HFFc6 (cell line): Measurements from ENCODE around the gene TRAPPC11. TPM values are rescaled to one million over a fixed set of nuclear protein-coding genes. Genes with fewer than 3 reads are reported as not detected.

ENCODE experiments used
- DNase-seq: peaks from one replicate; pipeline ENCODE4 v3.0.0-alpha.2; 2018
- H3K27ac Mint-ChIP-seq: 2 replicates; pipeline ENCODE4 v1.8.0; 2020; ENCODE audit warnings: mild to moderate bottlenecking, mixed read lengths
- H3K27me3 Mint-ChIP-seq: 2 replicates; pipeline ENCODE4 v1.8.0; 2021; ENCODE audit warnings: mild to moderate bottlenecking, moderate library complexity, mixed read lengths; ENCODE audit not compliant: insufficient read depth
- H3K36me3 Mint-ChIP-seq: 2 replicates; pipeline ENCODE4 v1.8.0; 2021; ENCODE audit warnings: low read depth, mixed read lengths
- H3K4me1 Mint-ChIP-seq: 2 replicates; pipeline ENCODE4 v1.8.0; 2020; ENCODE audit warnings: low read depth, mixed read lengths
- H3K4me3 Mint-ChIP-seq: 2 replicates; pipeline ENCODE4 v1.8.0; 2020; ENCODE audit warnings: mild to moderate bottlenecking, moderate library complexity, mixed read lengths
- H3K9me3 Mint-ChIP-seq: 2 replicates; pipeline ENCODE4 v1.8.0; 2020; ENCODE audit warnings: mild to moderate bottlenecking, mixed read lengths
- CTCF ChIP-seq: fragments of 200-600 bp; sonication (generic); IDR thresholded peaks from 2 replicates; pipeline ENCODE4 v1.5.0; 2021; ENCODE audit warnings: antibody characterized with exemption, mild to moderate bottlenecking
- total RNA-seq, 6 experiments: library from RNA; stranded (reverse); fragmentation: NEBNext Ultra II Directional; extraction: Animal tissue kit (Norgen Biotek cat#: 25700); gene quantifications; 2 replicates in 1 of 6; 3 replicates in 5 of 6; pipeline ENCODE4 v1.2.3, GENCODE V29; 2021

TRAPPC11 gene
- total RNA-seq, 6 experiments from 2014 or later: 24.8 to 29.5 (median 26.1) TPM

GRCh38 chr4:183658362-183659028, 598 bp upstream of the TRAPPC11 start:
- Mint-ChIP-seq H3K4me3 (peak overlapping the region; percentile 90), H3K27me3 (no peaks in the 10 kb centered on the region), H3K9me3 (no peaks in the 10 kb centered on the region), H3K4me1 (peaks cover 18% of the 10 kb centered on the region), H3K36me3 (no peaks in the 10 kb centered on the region; the same call in 1 of the 2 replicates), H3K27ac (peak overlapping the region; percentile 92)
- TF ChIP-seq CTCF: no peak
- no peak for DNase-seq

DNA sequence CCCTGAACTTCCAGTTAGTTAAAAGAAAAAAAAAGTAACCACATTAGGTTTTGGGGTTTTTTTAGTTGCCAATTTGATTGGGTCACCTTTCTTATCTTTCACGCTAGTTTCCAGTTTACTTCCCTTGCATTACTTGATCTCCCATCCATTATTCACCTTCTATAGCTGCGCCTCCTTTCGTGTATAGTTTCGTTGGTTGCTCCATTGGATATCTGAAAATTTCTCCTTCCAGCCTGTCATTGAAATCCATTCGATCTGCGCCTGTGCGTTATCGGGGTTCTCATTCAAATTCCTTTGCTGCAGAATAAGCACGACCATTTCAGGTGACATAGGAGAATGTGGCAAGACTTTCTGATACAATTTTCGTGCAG, 764 bp downstream of the TRAPPC11 start:
- Mint-ChIP-seq H3K9me3 (no peaks in the 10 kb centered on the region), H3K27ac (peak overlapping the region; percentile 79), H3K4me1 (peaks cover 18% of the 10 kb centered on the region), H3K27me3 (no peaks in the 10 kb centered on the region), H3K4me3 (peak overlapping the region; percentile 90), H3K36me3 (no peaks in the 10 kb centered on the region; the same call in 1 of the 2 replicates)
- no peak for DNase-seq
- no peak for TF ChIP-seq CTCF

DNA sequence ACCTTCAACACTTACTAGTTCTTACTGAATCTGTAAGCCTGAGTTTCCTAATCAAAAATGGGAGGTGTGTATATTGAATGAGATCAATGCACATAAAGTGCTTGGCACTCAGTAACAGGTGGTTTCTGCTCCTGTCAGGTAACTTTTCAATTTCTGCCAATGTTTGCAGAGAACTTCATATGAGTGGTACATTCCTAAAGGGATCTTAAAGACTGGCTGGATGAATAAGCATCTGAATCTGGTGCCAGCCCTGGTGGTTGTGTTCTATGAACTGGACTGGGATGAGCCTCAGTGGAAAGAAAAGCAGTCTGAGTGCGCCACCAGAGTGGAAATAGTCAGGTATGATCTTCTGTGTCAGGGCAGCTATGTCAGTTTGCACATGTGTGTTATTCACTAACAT, 7.0 kb downstream of the TRAPPC11 start:
- Mint-ChIP-seq H3K36me3 (peaks cover 5% of the 10 kb centered on the region; the same call in 1 of the 2 replicates), H3K27ac (no peak overlapping the region), H3K4me3 (no peak overlapping the region), H3K4me1 (peaks cover 6% of the 10 kb centered on the region), H3K9me3 (no peaks in the 10 kb centered on the region), H3K27me3 (no peaks in the 10 kb centered on the region)
- DNase-seq: no peak
- no peak for TF ChIP-seq CTCF

- H3K36me3 Mint-ChIP-seq: peaks cover 12% of the 10 kb centered on the region; the same call in 1 of the 2 replicates
- TF ChIP-seq CTCF: no peak
- H3K4me1 Mint-ChIP-seq: peaks cover 4% of the 10 kb centered on the region
- H3K4me3 Mint-ChIP-seq: no peak overlapping the region
- DNase-seq: no peak
- H3K27ac Mint-ChIP-seq: no peak overlapping the region
- no peaks in the 10 kb centered on the region for H3K9me3 Mint-ChIP-seq
- no peaks in the 10 kb centered on the region for H3K27me3 Mint-ChIP-seq
Observed at GRCh38 chr4:183670251-183670650, 11.2 kb downstream of the TRAPPC11 start.

- no peaks in the 10 kb centered on the region for H3K27me3 Mint-ChIP-seq
- no peak for DNase-seq
Observed at GRCh38 chr4:183670960-183671555, 12.0 kb downstream of the TRAPPC11 start.

More at GRCh38 chr4:183670960-183671555, 12.0 kb downstream of the TRAPPC11 start:
- H3K9me3 Mint-ChIP-seq: no peaks in the 10 kb centered on the region
- no peak overlapping the region for H3K27ac Mint-ChIP-seq
- no peaks in the 10 kb centered on the region for H3K4me1 Mint-ChIP-seq
- H3K36me3 Mint-ChIP-seq: peaks cover 12% of the 10 kb centered on the region; the same call in 1 of the 2 replicates
- no peak overlapping the region for H3K4me3 Mint-ChIP-seq
- TF ChIP-seq CTCF: no peak
